Caco-2 (cell line): ENCODE data around the gene TMEM9. TPM values are rescaled to one million over a fixed set of nuclear protein-coding genes. Genes with fewer than 3 reads are reported as not detected.

Source experiments
- BruUV-seq: library from RNA; stranded (reverse); fragments of 400-500 nt; replicated peaks from 2 replicates; lab custom pipeline; 2021; lab: Mats Ljungman, UMichigan
- CTCF ChIA-PET: fragments of 300-600 bp; sonication (Branson Sonifier 250); formaldehyde crosslinking; loops from one replicate; lab custom pipeline; 2022; ENCODE audit warnings: antibody characterized with exemption; lab: Charles Lee
- POLR2A ChIA-PET: fragments of 300-600 bp; sonication (Branson Sonifier 250); formaldehyde crosslinking; loops from one replicate; lab custom pipeline; 2022; ENCODE audit warnings: antibody characterized with exemption; lab: Charles Lee
- DNase-seq, 2 experiments: peaks; one replicate each; pipeline versions ENCODE4 v3.0.0 to v3.0.0-alpha.2; 2020 to 2022
- H3K27me3 ChIP-seq: replicated peaks from 2 replicates; pipeline ENCODE4 v1.6.0; 2011; ENCODE audit warnings: low read length; ENCODE audit not compliant: control insufficient read depth, insufficient read depth
- H3K36me3 ChIP-seq: 2 replicates; pipeline ENCODE4 v1.5.1; 2011; ENCODE audit warnings: low read length; ENCODE audit not compliant: control insufficient read depth, insufficient read depth
- H3K4me1 ChIP-seq: fragments of 250-450 bp; sonication (Bioruptor Pico); 2 replicates; pipeline ENCODE4 v1.5.1; 2020; ENCODE audit warnings: mild to moderate bottlenecking
- H3K4me3 ChIP-seq: 2 replicates; pipeline ENCODE4 v1.5.1; 2011; ENCODE audit warnings: low read depth, mild to moderate bottlenecking, control low read depth, low read length
- H3K9me3 ChIP-seq: fragments of 250-450 bp; sonication (Bioruptor Pico); 2 replicates; pipeline ENCODE4 v1.5.1; 2020; ENCODE audit warnings: mild to moderate bottlenecking, moderate library complexity
- H3K27ac Mint-ChIP-seq: one replicate; pipeline ENCODE4 v1.8.0; 2022; ENCODE audit warnings: mixed read lengths; ENCODE audit not compliant: unreplicated experiment
- H3K27me3 Mint-ChIP-seq: one replicate; pipeline ENCODE4 v1.8.0; 2022; ENCODE audit warnings: mixed read lengths; ENCODE audit not compliant: insufficient read depth, unreplicated experiment
- H3K36me3 Mint-ChIP-seq: one replicate; pipeline ENCODE4 v1.8.0; 2022; ENCODE audit warnings: mild to moderate bottlenecking, mixed read lengths; ENCODE audit not compliant: insufficient read depth, unreplicated experiment
- H3K4me1 Mint-ChIP-seq: one replicate; pipeline ENCODE4 v1.8.0; 2022; ENCODE audit warnings: low read depth, mixed read lengths; ENCODE audit not compliant: unreplicated experiment
- H3K4me3 Mint-ChIP-seq: one replicate; pipeline ENCODE4 v1.8.0; 2022; ENCODE audit warnings: mild to moderate bottlenecking, moderate library complexity, mixed read lengths; ENCODE audit not compliant: unreplicated experiment
- H3K9me3 Mint-ChIP-seq: one replicate; pipeline ENCODE4 v1.8.0; 2022; ENCODE audit warnings: mixed read lengths; ENCODE audit not compliant: unreplicated experiment
- CTCF ChIP-seq, 2 experiments: fragments of 200-600 bp in 1 of 2; IDR thresholded peaks; 1 replicate in 1 of 2; 2 replicates in 1 of 2; pipeline versions ENCODE4 v1.5.1 to v1.8.0; 2011 to 2022; ENCODE audit warnings: antibody characterized with exemption in 1 of 2, control low read depth in 1 of 2, inconsistent platforms in 1 of 2, low read depth in 1 of 2, low read length in 1 of 2, mild to moderate bottlenecking in 1 of 2, moderate library complexity in 1 of 2; ENCODE audit not compliant: insufficient read depth in 1 of 2, severe bottlenecking in 1 of 2, unreplicated experiment in 1 of 2
- intact Hi-C: fragments of 100-400 bp; cut with micrococcal nuclease; formaldehyde crosslinking; loops from one replicate; pipeline ENCODE4 v1.10.0; 2022; ENCODE audit not compliant: unreplicated experiment
- total RNA-seq: library from RNA; stranded (reverse); gene quantifications from 2 replicates; pipeline ENCODE4 v1.2.3, GENCODE V29; 2022

The TMEM9 gene
- total RNA-seq, 1 experiment from 2014 or later: 125 TPM

DNA sequence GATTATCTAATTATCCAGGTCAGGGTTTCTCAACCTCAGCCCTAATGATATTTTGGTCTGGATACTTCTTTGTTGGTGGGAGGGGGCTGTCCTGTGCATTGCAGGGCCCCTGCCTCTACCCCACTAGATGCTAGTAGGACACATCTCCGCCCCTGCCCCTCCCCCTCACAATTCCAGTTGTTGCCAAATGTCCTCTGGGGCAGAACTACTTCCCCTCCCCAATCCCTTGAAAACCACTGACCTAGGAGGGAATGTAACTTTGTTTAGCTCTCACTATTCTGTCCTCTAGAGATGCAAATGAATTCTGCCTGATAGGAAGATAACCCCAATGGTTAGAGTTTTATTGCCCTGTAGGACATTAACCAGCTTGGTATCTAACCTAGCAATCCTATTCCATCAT is 50.1 kb downstream of the TMEM9 start:
- ChIA-PET CTCF (interaction anchor here (0.6 kb wide), 1 partner anchor 50 kb away, joined by 4 read pairs; the partner anchor contains the start of gene TMEM9), POLR2A (no interaction called here)
- H3K4me1 ChIP-seq: no peaks in the 10 kb centered on the region
- no peaks in the 10 kb centered on the region for H3K9me3 Mint-ChIP-seq
- H3K4me3 ChIP-seq: no peak overlapping the region
- no peak for DNase-seq
- no peaks in the 10 kb centered on the region for H3K36me3 ChIP-seq
- BruUV-seq: no TSS peak
- intact Hi-C loops: no loop called here
- TF ChIP-seq CTCF (IDR thresholded peaks at IDR 0.05; ENCODE audit: insufficient read depth in 1 of 2, low read depth in 1 of 2, low read length in 1 of 2, severe bottlenecking in 1 of 2, unreplicated experiment in 1 of 2): no peak
- H3K27me3 ChIP-seq: no peaks in the 10 kb centered on the region
- peaks cover 11% of the 10 kb centered on the region for H3K4me1 Mint-ChIP-seq
- H3K9me3 ChIP-seq: no peaks in the 10 kb centered on the region
- no peaks in the 10 kb centered on the region for H3K36me3 Mint-ChIP-seq
- no peak overlapping the region for H3K27ac Mint-ChIP-seq
- H3K4me3 Mint-ChIP-seq: no peak overlapping the region
- H3K27me3 Mint-ChIP-seq: no peaks in the 10 kb centered on the region

- H3K27ac Mint-ChIP-seq: no peak overlapping the region
- H3K4me3 Mint-ChIP-seq: no peak overlapping the region
- H3K4me1 Mint-ChIP-seq: peaks cover 11% of the 10 kb centered on the region
- no peak for DNase-seq
- BruUV-seq: no TSS peak
- H3K27me3 Mint-ChIP-seq: no peaks in the 10 kb centered on the region
- Histone ChIP-seq H3K9me3 (no peaks in the 10 kb centered on the region), H3K4me1 (no peaks in the 10 kb centered on the region), H3K36me3 (no peaks in the 10 kb centered on the region), H3K27me3 (no peaks in the 10 kb centered on the region), H3K4me3 (no peak overlapping the region)
- POLR2A ChIA-PET: no interaction called here
- H3K9me3 Mint-ChIP-seq: no peaks in the 10 kb centered on the region
- intact Hi-C loops: no loop called here
- H3K36me3 Mint-ChIP-seq: no peaks in the 10 kb centered on the region
- TF ChIP-seq CTCF (IDR thresholded peaks at IDR 0.05; ENCODE audit: insufficient read depth in 1 of 2, low read depth in 1 of 2, low read length in 1 of 2, severe bottlenecking in 1 of 2, unreplicated experiment in 1 of 2): no peak
- CTCF ChIA-PET: no interaction called here
These were observed 50.6 kb downstream of the TMEM9 start for GRCh38 chr1:201103666-201104065.

- DNase-seq: no peak
- BruUV-seq: no TSS peak
- intact Hi-C loops: no loop called here
- H3K27me3 ChIP-seq: no peaks in the 10 kb centered on the region
- no peaks in the 10 kb centered on the region for H3K9me3 ChIP-seq
- ChIA-PET POLR2A (no interaction called here), CTCF (interaction anchor here (0.9 kb wide), 1 partner anchor 14 kb away, joined by 4 read pairs; no protein-coding TSS in a partner anchor)
- no peaks in the 10 kb centered on the region for H3K36me3 ChIP-seq
- H3K4me1 ChIP-seq: no peaks in the 10 kb centered on the region
- no peaks in the 10 kb centered on the region for H3K9me3 Mint-ChIP-seq
- no peak overlapping the region for H3K4me3 Mint-ChIP-seq
- no peak for TF ChIP-seq CTCF (IDR thresholded peaks at IDR 0.05; ENCODE audit: insufficient read depth in 1 of 2, low read depth in 1 of 2, low read length in 1 of 2, severe bottlenecking in 1 of 2, unreplicated experiment in 1 of 2)
- no peak overlapping the region for H3K4me3 ChIP-seq
- peaks cover 6% of the 10 kb centered on the region for H3K27me3 Mint-ChIP-seq
- H3K36me3 Mint-ChIP-seq: no peaks in the 10 kb centered on the region
- H3K4me1 Mint-ChIP-seq: peaks cover 11% of the 10 kb centered on the region
- H3K27ac Mint-ChIP-seq: no peak overlapping the region
These were observed 53.9 kb downstream of the TMEM9 start for GRCh38 chr1:201100169-201100930.
